Parathyroid adenoma (tissue), 2 donors: ENCODE measurements around the gene CDH4.

Experiments
- H2AFZ ChIP-seq: fragments of 300-600 bp; sonication (generic); one replicate; pipeline ENCODE4 v1.7.0; 2017; ENCODE audit warnings: antibody characterized with exemption, mild to moderate bottlenecking
- H3K27ac ChIP-seq: fragments of 300-600 bp; sonication (generic); one replicate; pipeline ENCODE4 v1.7.0; 2017
- H3K27me3 ChIP-seq: fragments of 300-600 bp; sonication (generic); one replicate; pipeline ENCODE4 v1.7.0; 2017; ENCODE audit warnings: low read length; ENCODE audit not compliant: control insufficient read depth, insufficient read depth
- H3K36me3 ChIP-seq: fragments of 300-600 bp; sonication (generic); one replicate; pipeline ENCODE4 v1.7.0; 2017; ENCODE audit warnings: low read length; ENCODE audit not compliant: control insufficient read depth, insufficient read depth
- H3K4me1 ChIP-seq: fragments of 300-600 bp; sonication (generic); one replicate; pipeline ENCODE4 v1.7.0; 2017; ENCODE audit warnings: control low read depth
- H3K4me2 ChIP-seq: fragments of 300-600 bp; sonication (generic); one replicate; pipeline ENCODE4 v1.7.0; 2017; ENCODE audit warnings: low read length
- H3K4me3 ChIP-seq: fragments of 300-600 bp; sonication (generic); one replicate; pipeline ENCODE4 v1.7.0; 2017; ENCODE audit warnings: low read depth, low read length
- H3K79me2 ChIP-seq: fragments of 300-600 bp; sonication (generic); one replicate; pipeline ENCODE4 v1.7.0; 2017; ENCODE audit warnings: control low read depth
- H3K9ac ChIP-seq: fragments of 300-600 bp; sonication (generic); one replicate; pipeline ENCODE4 v1.7.0; 2017; ENCODE audit warnings: mild to moderate bottlenecking
- H3K9me3 ChIP-seq: fragments of 300-600 bp; sonication (generic); one replicate; pipeline ENCODE4 v1.7.0; 2017; ENCODE audit warnings: low read length; ENCODE audit not compliant: control insufficient read depth
- TF ChIP-seq, protein P1 (sequence below): fragments of 300-600 bp; sonication (generic); IDR thresholded peaks from one replicate; pipeline ENCODE4 v1.7.0; 2017; ENCODE audit warnings: antibody characterized with exemption, mild to moderate bottlenecking
- donor health status: primary hyperparathyroidism.

The CDH4 gene

DNA sequence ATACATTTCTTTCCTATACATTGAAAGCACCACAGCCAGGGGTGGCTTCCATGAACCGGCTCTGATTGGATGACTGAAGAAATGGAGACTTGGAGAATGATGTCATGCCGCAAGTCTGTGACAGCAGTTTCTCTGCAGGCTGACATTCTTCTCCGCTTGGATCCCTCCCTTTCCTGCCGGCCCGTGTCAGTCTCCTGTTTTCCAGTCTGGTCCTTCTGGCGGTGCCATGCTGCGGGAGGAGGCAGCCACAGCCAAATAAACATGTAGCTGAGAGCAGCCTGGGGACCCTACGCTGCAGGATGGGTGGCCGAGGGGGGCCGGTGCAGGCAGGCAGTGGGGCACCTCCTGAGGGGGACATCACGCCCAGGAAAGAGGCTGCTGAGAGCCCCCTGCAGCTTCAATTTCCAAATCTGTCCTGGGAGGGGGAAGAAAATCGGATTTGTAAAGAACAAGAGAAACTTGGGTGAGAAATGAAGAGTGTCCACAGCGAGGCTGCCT, 635.6 kb downstream of the CDH4 start:
- no peaks in the 10 kb centered on the region for H3K36me3 ChIP-seq
- no peak overlapping the region for H3K27ac ChIP-seq
- H3K79me2 ChIP-seq = no peaks in the 10 kb centered on the region
- H3K27me3 ChIP-seq = no peaks in the 10 kb centered on the region
- no peaks in the 10 kb centered on the region for H3K4me1 ChIP-seq
- H2AFZ ChIP-seq = no peak overlapping the region
- no peaks in the 10 kb centered on the region for H3K9me3 ChIP-seq
- H3K9ac ChIP-seq = no peak overlapping the region
- H3K4me2 ChIP-seq = no peak overlapping the region
- H3K4me3 ChIP-seq = no peak overlapping the region
- TF ChIP-seq, protein P1, sequence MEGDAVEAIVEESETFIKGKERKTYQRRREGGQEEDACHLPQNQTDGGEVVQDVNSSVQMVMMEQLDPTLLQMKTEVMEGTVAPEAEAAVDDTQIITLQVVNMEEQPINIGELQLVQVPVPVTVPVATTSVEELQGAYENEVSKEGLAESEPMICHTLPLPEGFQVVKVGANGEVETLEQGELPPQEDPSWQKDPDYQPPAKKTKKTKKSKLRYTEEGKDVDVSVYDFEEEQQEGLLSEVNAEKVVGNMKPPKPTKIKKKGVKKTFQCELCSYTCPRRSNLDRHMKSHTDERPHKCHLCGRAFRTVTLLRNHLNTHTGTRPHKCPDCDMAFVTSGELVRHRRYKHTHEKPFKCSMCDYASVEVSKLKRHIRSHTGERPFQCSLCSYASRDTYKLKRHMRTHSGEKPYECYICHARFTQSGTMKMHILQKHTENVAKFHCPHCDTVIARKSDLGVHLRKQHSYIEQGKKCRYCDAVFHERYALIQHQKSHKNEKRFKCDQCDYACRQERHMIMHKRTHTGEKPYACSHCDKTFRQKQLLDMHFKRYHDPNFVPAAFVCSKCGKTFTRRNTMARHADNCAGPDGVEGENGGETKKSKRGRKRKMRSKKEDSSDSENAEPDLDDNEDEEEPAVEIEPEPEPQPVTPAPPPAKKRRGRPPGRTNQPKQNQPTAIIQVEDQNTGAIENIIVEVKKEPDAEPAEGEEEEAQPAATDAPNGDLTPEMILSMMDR = no peak

DNA sequence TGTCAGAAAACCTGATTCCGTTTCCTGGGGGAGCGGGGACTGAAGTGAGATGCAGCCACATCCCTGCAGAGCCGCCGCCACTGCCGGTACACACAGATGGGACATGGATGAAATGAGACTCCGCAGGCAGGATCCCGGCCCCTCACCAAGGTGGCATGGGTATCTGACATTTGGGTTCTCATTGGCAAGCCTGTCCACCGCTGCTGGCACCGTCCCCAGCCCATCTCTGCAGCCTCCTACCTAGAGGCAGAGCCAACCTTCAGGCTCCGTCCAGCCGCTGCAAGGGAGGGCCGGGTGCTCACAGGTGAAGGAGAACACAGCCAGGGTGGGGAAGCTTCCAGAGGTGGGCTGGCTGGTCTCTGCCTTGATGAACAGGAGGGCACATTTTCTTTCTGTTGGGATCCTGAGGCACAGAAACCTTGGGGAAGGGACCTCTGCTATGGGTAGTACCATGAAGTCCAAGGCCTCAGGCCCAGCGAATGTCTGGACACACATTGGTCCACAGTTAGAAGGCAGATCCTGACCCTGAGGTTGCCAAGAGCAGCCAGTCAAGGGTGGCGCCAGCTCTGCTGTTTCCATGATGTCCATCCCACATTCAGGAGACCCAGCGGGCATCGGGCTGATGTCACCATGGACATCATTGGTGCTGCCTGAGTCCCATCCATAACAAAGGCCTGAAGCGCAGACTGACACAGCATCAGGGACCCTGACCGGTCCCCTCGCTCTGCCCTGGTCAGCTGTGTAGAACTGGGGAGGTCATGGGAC, 636.2 kb downstream of the CDH4 start:
- Histone ChIP-seq H3K4me1 (no peaks in the 10 kb centered on the region), H3K9ac (no peak overlapping the region), H3K36me3 (no peaks in the 10 kb centered on the region), H2AFZ (no peak overlapping the region), H3K4me3 (no peak overlapping the region), H3K9me3 (no peaks in the 10 kb centered on the region), H3K27ac (no peak overlapping the region), H3K27me3 (no peaks in the 10 kb centered on the region), H3K4me2 (no peak overlapping the region), H3K79me2 (no peaks in the 10 kb centered on the region)
- TF ChIP-seq, protein P1 = no peak

DNA sequence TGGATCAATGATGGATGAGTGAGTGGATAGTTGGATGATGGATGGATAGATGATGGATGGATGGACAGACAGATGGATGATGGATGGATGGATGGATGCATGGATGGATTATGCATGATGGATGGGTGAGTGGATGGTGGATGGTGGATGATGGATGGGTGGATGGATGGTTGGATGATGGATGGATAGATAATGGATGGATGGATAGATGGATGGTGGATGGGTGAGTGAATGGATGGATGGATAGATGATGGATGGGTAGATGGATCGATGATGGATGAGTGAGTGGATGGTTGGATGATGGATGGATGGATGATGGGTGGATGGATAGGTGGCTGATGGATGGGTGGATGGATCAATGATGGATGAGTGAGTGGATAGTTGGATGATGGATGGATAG, 637.6 kb downstream of the CDH4 start:
- Histone ChIP-seq H3K9ac (no peak overlapping the region), H3K4me3 (no peak overlapping the region), H3K27ac (no peak overlapping the region), H3K79me2 (no peaks in the 10 kb centered on the region), H3K9me3 (no peaks in the 10 kb centered on the region), H2AFZ (no peak overlapping the region), H3K36me3 (no peaks in the 10 kb centered on the region), H3K4me2 (no peak overlapping the region), H3K27me3 (no peaks in the 10 kb centered on the region), H3K4me1 (no peaks in the 10 kb centered on the region)
- TF ChIP-seq, protein P1 = no peak

DNA sequence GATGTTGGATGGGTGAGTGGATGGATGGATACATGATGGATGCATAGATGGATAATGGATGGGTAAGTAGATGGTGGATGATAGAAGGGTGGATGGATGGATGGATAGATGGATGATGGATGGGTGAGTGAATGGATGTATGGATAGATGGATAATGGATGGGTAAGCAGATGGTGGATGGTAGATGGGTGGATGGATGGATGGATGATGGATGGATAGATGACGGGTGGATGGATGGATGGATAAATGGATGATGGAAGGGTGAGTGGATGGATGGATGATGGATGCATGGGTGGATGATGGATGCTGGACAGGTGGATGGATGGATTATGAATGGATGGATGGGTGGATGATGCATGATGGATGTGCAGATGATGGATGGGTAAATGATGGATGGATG, 638.1 kb downstream of the CDH4 start:
- TF ChIP-seq, protein P1 = no peak
- H3K9ac ChIP-seq = no peak overlapping the region
- no peak overlapping the region for H3K27ac ChIP-seq
- no peaks in the 10 kb centered on the region for H3K4me1 ChIP-seq
- no peak overlapping the region for H3K4me2 ChIP-seq
- H3K36me3 ChIP-seq = no peaks in the 10 kb centered on the region
- no peak overlapping the region for H2AFZ ChIP-seq
- H3K79me2 ChIP-seq = no peaks in the 10 kb centered on the region
- no peaks in the 10 kb centered on the region for H3K9me3 ChIP-seq
- H3K27me3 ChIP-seq = no peaks in the 10 kb centered on the region
- no peak overlapping the region for H3K4me3 ChIP-seq

DNA sequence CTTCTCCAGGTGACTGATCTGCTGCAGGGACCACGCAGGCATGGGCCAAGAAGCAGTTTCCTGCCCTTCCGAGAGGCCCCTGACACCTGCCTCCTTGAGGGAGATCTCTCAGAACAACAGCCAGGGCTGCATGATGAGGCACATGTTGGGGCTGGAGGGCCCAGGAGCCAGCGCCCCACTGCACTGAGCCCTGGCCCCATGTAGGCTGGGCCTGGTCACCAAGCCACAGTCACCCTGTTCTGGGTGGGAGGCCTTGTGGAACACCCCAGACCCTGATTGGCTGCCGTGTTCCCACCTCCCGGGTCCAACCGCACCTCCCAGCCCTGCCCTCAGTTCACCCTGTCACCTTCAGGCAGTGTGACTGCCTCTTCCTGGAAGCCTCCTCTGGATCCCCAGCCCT, 639.4 kb downstream of the CDH4 start:
- no peaks in the 10 kb centered on the region for H3K27me3 ChIP-seq
- H3K4me3 ChIP-seq = no peak overlapping the region
- no peaks in the 10 kb centered on the region for H3K79me2 ChIP-seq
- TF ChIP-seq, protein P1 = no peak
- H3K9me3 ChIP-seq = no peaks in the 10 kb centered on the region
- H3K4me1 ChIP-seq = no peaks in the 10 kb centered on the region
- H3K27ac ChIP-seq = no peak overlapping the region
- no peaks in the 10 kb centered on the region for H3K36me3 ChIP-seq
- H3K4me2 ChIP-seq = no peak overlapping the region
- H3K9ac ChIP-seq = no peak overlapping the region
- H2AFZ ChIP-seq = no peak overlapping the region
